GM12878 (cell line): ENCODE measurements around the gene NCKAP5. TPM values are rescaled to one million over a fixed set of nuclear protein-coding genes. Genes with fewer than 3 reads are reported as not detected.

Experiments used
- BMI1 ChIP-seq: fragments of 450-650 bp; IDR thresholded peaks from 2 replicates; pipeline ENCODE4 v1.6.1; 2016; ENCODE audit warnings: mild to moderate bottlenecking, moderate library complexity, borderline replicate concordance
- CEBPB ChIP-seq, 2 experiments: fragments of 150-350 bp in 1 of 2; IDR thresholded peaks; 2 replicates each; pipeline ENCODE4 v1.6.1; 2012 to 2014; ENCODE audit warnings: low read depth in 2 of 2, low read length in 2 of 2, borderline replicate concordance in 1 of 2, inconsistent platforms in 1 of 2
- GATAD2B ChIP-seq: fragments of 450-650 bp; conservative IDR thresholded peaks from 2 replicates; pipeline ENCODE4 v1.6.1; 2017; ENCODE audit warnings: low read depth, mild to moderate bottlenecking, moderate library complexity
- IRF4 ChIP-seq: IDR thresholded peaks from 2 replicates; pipeline ENCODE4 v1.6.1; 2011; ENCODE audit warnings: low read depth, low read length
- IRF5 ChIP-seq: fragments of 450-650 bp; IDR thresholded peaks from 2 replicates; pipeline ENCODE4 v1.6.1; 2017; ENCODE audit warnings: borderline replicate concordance
- NBN ChIP-seq: fragments of 450-650 bp; IDR thresholded peaks from 2 replicates; pipeline ENCODE4 v1.6.1; 2016
- PBX3 ChIP-seq: IDR thresholded peaks from 2 replicates; pipeline ENCODE4 v1.6.1; 2011; ENCODE audit warnings: mild to moderate bottlenecking, low read depth, low read length, moderate library complexity; ENCODE audit not compliant: insufficient replicate concordance
- POLR2A ChIP-seq: IDR thresholded peaks from 2 replicates; pipeline ENCODE4 v1.6.1; 2011; ENCODE audit warnings: low read depth, mild to moderate bottlenecking, low read length
- RELB ChIP-seq: fragments of 450-650 bp; IDR thresholded peaks from 2 replicates; pipeline ENCODE4 v1.6.1; 2017; ENCODE audit warnings: low read depth, mild to moderate bottlenecking, moderate library complexity
- RUNX3 ChIP-seq: IDR thresholded peaks from 2 replicates; pipeline ENCODE4 v1.6.1; 2012; ENCODE audit warnings: low read length, inconsistent platforms
- SMAD1 ChIP-seq: fragments of 450-650 bp; IDR thresholded peaks from 2 replicates; pipeline ENCODE4 v1.6.1; 2018; ENCODE audit warnings: mild to moderate bottlenecking, low read depth; ENCODE audit not compliant: partially characterized antibody
- SUPT20H ChIP-seq: IDR thresholded peaks from 2 replicates; pipeline ENCODE4 v1.6.1; 2011; ENCODE audit warnings: low read depth, mild to moderate bottlenecking, low read length, moderate library complexity, borderline replicate concordance; ENCODE audit not compliant: control insufficient read depth
- ZBTB33 ChIP-seq: fragments of 450-650 bp; IDR thresholded peaks from 2 replicates; pipeline ENCODE4 v1.6.1; 2017; ENCODE audit warnings: mild to moderate bottlenecking
- ZBTB4 ChIP-seq: fragments of 450-650 bp; formaldehyde crosslinking; IDR thresholded peaks from 2 replicates; pipeline ENCODE4 v1.4.0; 2022; ENCODE audit warnings: mild to moderate bottlenecking, moderate library complexity
- ZNF384 ChIP-seq: IDR thresholded peaks from 2 replicates; pipeline ENCODE4 v1.6.1; 2012; ENCODE audit warnings: low read depth, mild to moderate bottlenecking, low read length, improper control_type of control experiment, borderline replicate concordance
- ZZZ3 ChIP-seq: IDR thresholded peaks from 2 replicates; pipeline ENCODE4 v1.6.1; 2011; ENCODE audit warnings: low read depth; ENCODE audit not compliant: control insufficient read depth, insufficient read length
- polyA plus RNA-seq, 11 experiments: library from polyadenylated mRNA; depleted of rRNA in 4 of 11; unstranded in 6 of 11; stranded (reverse) in 5 of 11; fragments of >200 nt; fragmentation: Nextera tagmentation in 4 of 11; fragmentation: Illumina TruSeq in 1 of 11; extraction: Ambion mirVana in 4 of 11; extraction: Trizol in 1 of 11; gene quantifications; 1 replicate in 1 of 11; 2 replicates in 10 of 11; pipeline versions ENCODE4 v1.2.1 to v1.2.3, GENCODE V29; 2011 to 2016; ENCODE audit warnings: inconsistent platforms in 2 of 11, missing spikeins in 2 of 11, low read depth in 1 of 11
- total RNA-seq, 4 experiments: library from RNA; depleted of rRNA in 3 of 4; stranded (reverse); fragments of >200 nt in 3 of 4; fragmentation: Illumina TruSeq in 1 of 4; extraction: Trizol in 1 of 4; gene quantifications; 2 replicates each; pipeline versions ENCODE4 v1.2.1 to v1.2.3, GENCODE V29; 2013 to 2021

The NCKAP5 gene
- total and polyA plus RNA-seq, 10 of the 15 experiments (the other 5 are each of a cell fraction or from before 2014, with no cell fraction given), result 0.06 to 0.44 (median 0.16) TPM

GRCh38 chr2:132979339-132980093, 588.7 kb downstream of the NCKAP5 start (continued):
- TF ChIP-seq IRF5 (no peak), ZZZ3 (no peak), GATAD2B (peak; percentile 10; the same call in 1 of the 2 replicates), SUPT20H (no peak), ZNF384 (peak; percentile 70; the same call in 1 of the 2 replicates), IRF4 (no peak), NBN (0 out of 2 replicates have a peak, but pooled peaks have one; percentile 50), CEBPB (IDR thresholded peaks at IDR 0.05; ENCODE audit: borderline replicate concordance in 1 of 2, low read depth in 2 of 2, low read length in 2 of 2) (no peak), RELB (peak; percentile 34; the same call in 1 of the 2 replicates), RUNX3 (peak; percentile 29), SMAD1 (peak; percentile 39), PBX3 (no peak), ZBTB33 (no peak), ZBTB4 (CRISPR knock-in tag) (peak; percentile 37; the same call in 1 of the 2 replicates), BMI1 (no peak), POLR2A (no peak)
